HEK293 (cell line): Measurements from ENCODE around the gene ATRNL1.

Source experiments
- YY1 ChIP-seq: fragments of 450-650 bp; formaldehyde crosslinking; IDR thresholded peaks from 2 replicates; pipeline ENCODE4 v1.5.1; 2018; ENCODE audit warnings: missing biosample characterization, missing genetic modification characterization
- ZNF660 ChIP-seq: fragments of 450-650 bp; IDR thresholded peaks from 2 replicates; pipeline ENCODE4 v1.5.1; 2018; ENCODE audit warnings: missing biosample characterization, mild to moderate bottlenecking, missing genetic modification characterization
- TF ChIP-seq, protein P1 (sequence below): fragments of 450-650 bp; formaldehyde crosslinking; IDR thresholded peaks from 2 replicates; pipeline ENCODE4 v1.5.1; 2016; ENCODE audit warnings: missing biosample characterization, missing genetic modification characterization
- TF ChIP-seq, protein P2 (sequence below): fragments of 450-650 bp; formaldehyde crosslinking; IDR thresholded peaks from 2 replicates; pipeline ENCODE4 v1.5.1; 2016; ENCODE audit warnings: missing biosample characterization, missing genetic modification characterization

DNA sequence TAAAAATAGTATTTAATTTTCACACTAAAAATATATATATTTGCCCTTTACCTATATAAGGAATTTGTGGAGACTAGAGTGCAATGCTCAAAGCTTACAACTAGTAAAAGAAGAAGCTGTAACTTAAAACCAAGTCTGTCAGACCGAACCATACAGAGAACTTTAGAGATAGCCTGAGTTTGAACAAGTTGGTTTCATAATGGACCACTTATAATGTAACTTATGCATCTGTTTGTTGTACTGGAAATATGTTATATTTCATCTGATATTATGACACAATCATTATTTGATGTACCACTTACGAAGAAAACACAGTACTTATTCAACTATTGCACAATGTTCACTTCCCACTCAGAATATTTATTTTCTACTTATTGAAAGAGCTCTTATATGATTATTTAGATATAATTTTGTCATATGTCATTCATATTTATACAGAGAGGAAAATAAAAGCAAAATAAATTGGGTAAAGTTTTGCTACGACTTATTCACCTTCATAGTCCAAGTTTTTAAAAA, 462.8 kb downstream of the ATRNL1 start:
- TF ChIP-seq, protein P1, sequence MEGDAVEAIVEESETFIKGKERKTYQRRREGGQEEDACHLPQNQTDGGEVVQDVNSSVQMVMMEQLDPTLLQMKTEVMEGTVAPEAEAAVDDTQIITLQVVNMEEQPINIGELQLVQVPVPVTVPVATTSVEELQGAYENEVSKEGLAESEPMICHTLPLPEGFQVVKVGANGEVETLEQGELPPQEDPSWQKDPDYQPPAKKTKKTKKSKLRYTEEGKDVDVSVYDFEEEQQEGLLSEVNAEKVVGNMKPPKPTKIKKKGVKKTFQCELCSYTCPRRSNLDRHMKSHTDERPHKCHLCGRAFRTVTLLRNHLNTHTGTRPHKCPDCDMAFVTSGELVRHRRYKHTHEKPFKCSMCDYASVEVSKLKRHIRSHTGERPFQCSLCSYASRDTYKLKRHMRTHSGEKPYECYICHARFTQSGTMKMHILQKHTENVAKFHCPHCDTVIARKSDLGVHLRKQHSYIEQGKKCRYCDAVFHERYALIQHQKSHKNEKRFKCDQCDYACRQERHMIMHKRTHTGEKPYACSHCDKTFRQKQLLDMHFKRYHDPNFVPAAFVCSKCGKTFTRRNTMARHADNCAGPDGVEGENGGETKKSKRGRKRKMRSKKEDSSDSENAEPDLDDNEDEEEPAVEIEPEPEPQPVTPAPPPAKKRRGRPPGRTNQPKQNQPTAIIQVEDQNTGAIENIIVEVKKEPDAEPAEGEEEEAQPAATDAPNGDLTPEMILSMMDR (tag by site-specific recombination) = no peak
- no peak for TF ChIP-seq ZNF660 (tag by site-specific recombination)
- TF ChIP-seq YY1 = no peak
- TF ChIP-seq, protein P2, sequence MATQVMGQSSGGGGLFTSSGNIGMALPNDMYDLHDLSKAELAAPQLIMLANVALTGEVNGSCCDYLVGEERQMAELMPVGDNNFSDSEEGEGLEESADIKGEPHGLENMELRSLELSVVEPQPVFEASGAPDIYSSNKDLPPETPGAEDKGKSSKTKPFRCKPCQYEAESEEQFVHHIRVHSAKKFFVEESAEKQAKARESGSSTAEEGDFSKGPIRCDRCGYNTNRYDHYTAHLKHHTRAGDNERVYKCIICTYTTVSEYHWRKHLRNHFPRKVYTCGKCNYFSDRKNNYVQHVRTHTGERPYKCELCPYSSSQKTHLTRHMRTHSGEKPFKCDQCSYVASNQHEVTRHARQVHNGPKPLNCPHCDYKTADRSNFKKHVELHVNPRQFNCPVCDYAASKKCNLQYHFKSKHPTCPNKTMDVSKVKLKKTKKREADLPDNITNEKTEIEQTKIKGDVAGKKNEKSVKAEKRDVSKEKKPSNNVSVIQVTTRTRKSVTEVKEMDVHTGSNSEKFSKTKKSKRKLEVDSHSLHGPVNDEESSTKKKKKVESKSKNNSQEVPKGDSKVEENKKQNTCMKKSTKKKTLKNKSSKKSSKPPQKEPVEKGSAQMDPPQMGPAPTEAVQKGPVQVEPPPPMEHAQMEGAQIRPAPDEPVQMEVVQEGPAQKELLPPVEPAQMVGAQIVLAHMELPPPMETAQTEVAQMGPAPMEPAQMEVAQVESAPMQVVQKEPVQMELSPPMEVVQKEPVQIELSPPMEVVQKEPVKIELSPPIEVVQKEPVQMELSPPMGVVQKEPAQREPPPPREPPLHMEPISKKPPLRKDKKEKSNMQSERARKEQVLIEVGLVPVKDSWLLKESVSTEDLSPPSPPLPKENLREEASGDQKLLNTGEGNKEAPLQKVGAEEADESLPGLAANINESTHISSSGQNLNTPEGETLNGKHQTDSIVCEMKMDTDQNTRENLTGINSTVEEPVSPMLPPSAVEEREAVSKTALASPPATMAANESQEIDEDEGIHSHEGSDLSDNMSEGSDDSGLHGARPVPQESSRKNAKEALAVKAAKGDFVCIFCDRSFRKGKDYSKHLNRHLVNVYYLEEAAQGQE (tag by site-specific recombination) = no peak
